NT2/D1 (cell line): ENCODE measurements around the gene ZSWIM8.

Experiments used
- SUZ12 ChIP-seq: IDR thresholded peaks from 2 replicates; pipeline ENCODE4 v1.6.1; 2011; ENCODE audit not compliant: insufficient read length, insufficient read depth; ENCODE audit errors: extremely low read depth
- YY1 ChIP-seq: IDR thresholded peaks from 2 replicates; pipeline ENCODE4 v1.6.1; 2011; ENCODE audit not compliant: insufficient read length, insufficient read depth
- ZNF274 ChIP-seq: IDR thresholded peaks from 2 replicates; pipeline ENCODE4 v1.6.1; 2011; ENCODE audit warnings: mild to moderate bottlenecking, low read depth, low read length

GRCh38 chr10:73810735-73811465 lies 25.5 kb downstream of the ZSWIM8 start:
- TF ChIP-seq YY1, result no peak
- no peak for TF ChIP-seq SUZ12
- TF ChIP-seq ZNF274, result no peak
